Fibroblast of lung (primary cell): Measurements from ENCODE around the gene DERL3. TPM values are rescaled to one million over a fixed set of nuclear protein-coding genes. Genes with fewer than 3 reads are reported as not detected.

Source experiments
- DNase-seq, 2 donors: peaks; one replicate each; pipeline versions ENCODE4 v3.0.0 to v3.0.0-alpha.2; 2010; ENCODE audit warnings: low read depth in 2 of 2
- H2AFZ ChIP-seq: 2 replicates; pipeline ENCODE4 v1.5.1; 2012; ENCODE audit warnings: low read length, control low read depth, inconsistent platforms
- H3K27ac ChIP-seq: 2 replicates; pipeline ENCODE4 v1.5.1; 2011; ENCODE audit warnings: low read length, control low read depth; ENCODE audit not compliant: insufficient read depth
- H3K27me3 ChIP-seq: 2 replicates; pipeline ENCODE4 v1.5.1; 2011; ENCODE audit warnings: mild to moderate bottlenecking, low read length; ENCODE audit not compliant: control insufficient read depth, insufficient read depth
- H3K36me3 ChIP-seq: 2 replicates; pipeline ENCODE4 v1.5.1; 2011; ENCODE audit warnings: low read length; ENCODE audit not compliant: control insufficient read depth, insufficient read depth
- H3K4me1 ChIP-seq: 2 replicates; pipeline ENCODE4 v1.5.1; 2011; ENCODE audit warnings: low read length; ENCODE audit not compliant: control insufficient read depth, insufficient read depth; ENCODE audit errors: extremely low read depth
- H3K4me2 ChIP-seq: 2 replicates; pipeline ENCODE4 v1.5.1; 2011; ENCODE audit warnings: low read length, control low read depth; ENCODE audit not compliant: insufficient read depth; ENCODE audit errors: extremely low read depth
- H3K4me3 ChIP-seq, 4 experiments: fragments of 200-600 bp in 1 of 4; sonication (generic) in 1 of 4; replicated peaks in 1 of 4; 2 replicates each; pipeline ENCODE4 v1.5.1; 2011 to 2016; ENCODE audit warnings: low read length in 4 of 4, low read depth in 3 of 4, mild to moderate bottlenecking in 3 of 4, control low read depth in 2 of 4, inconsistent platforms in 1 of 4, mixed read lengths in 1 of 4; ENCODE audit not compliant: insufficient read depth in 1 of 4; ENCODE audit errors: control extremely low read depth in 1 of 4
- H3K79me2 ChIP-seq: 2 replicates; pipeline ENCODE4 v1.5.1; 2012; ENCODE audit warnings: mild to moderate bottlenecking, low read length, inconsistent platforms; ENCODE audit not compliant: control insufficient read depth, insufficient read depth
- H3K9ac ChIP-seq: 2 replicates; pipeline ENCODE4 v1.5.1; 2011; ENCODE audit warnings: mild to moderate bottlenecking, low read length, control low read depth; ENCODE audit not compliant: insufficient read depth
- H3K9me3 ChIP-seq: 2 replicates; pipeline ENCODE4 v1.5.1; 2012; ENCODE audit warnings: low read depth, low read length; ENCODE audit not compliant: control insufficient read depth, insufficient read depth
- H4K20me1 ChIP-seq: 2 replicates; pipeline ENCODE4 v1.5.1; 2011; ENCODE audit warnings: low read length; ENCODE audit not compliant: control insufficient read depth, insufficient read depth; ENCODE audit errors: extremely low read depth
- EZH2 ChIP-seq: IDR thresholded peaks from 2 replicates; pipeline ENCODE4 v1.5.1; 2012; ENCODE audit warnings: low read length, control low read depth, mild to moderate bottlenecking; ENCODE audit errors: missing control alignments
- polyA plus RNA-seq, 2 donors: library from polyadenylated mRNA; depleted of rRNA in 1 of 2; stranded (reverse) in 1 of 2; unstranded in 1 of 2; fragments of >200 nt; gene quantifications; 2 replicates each; pipeline ENCODE4 v1.2.1, GENCODE V29; 2011 to 2012; ENCODE audit warnings: missing spikeins in 1 of 2
- total RNA-seq: library from RNA; depleted of rRNA; stranded (reverse); fragments of >200 nt; gene quantifications from 2 replicates; pipeline ENCODE4 v1.2.1, GENCODE V29; 2014
- TF ChIP-seq, protein P1 (sequence below), 2 donors: IDR thresholded peaks in 1 of 2; conservative IDR thresholded peaks in 1 of 2; 1 replicate in 1 of 2; 2 replicates in 1 of 2; pipeline ENCODE4 v1.5.1; 2011 to 2012; ENCODE audit warnings: low read length in 2 of 2, control low read depth in 1 of 2, inconsistent platforms in 1 of 2, low read depth in 1 of 2, mild to moderate bottlenecking in 1 of 2

DERL3 gene
- total and polyA plus RNA-seq, 2 donors (not counting 1 experiment from before 2014, with no cell fraction given) = 0.42 to 0.50 TPM

DNA sequence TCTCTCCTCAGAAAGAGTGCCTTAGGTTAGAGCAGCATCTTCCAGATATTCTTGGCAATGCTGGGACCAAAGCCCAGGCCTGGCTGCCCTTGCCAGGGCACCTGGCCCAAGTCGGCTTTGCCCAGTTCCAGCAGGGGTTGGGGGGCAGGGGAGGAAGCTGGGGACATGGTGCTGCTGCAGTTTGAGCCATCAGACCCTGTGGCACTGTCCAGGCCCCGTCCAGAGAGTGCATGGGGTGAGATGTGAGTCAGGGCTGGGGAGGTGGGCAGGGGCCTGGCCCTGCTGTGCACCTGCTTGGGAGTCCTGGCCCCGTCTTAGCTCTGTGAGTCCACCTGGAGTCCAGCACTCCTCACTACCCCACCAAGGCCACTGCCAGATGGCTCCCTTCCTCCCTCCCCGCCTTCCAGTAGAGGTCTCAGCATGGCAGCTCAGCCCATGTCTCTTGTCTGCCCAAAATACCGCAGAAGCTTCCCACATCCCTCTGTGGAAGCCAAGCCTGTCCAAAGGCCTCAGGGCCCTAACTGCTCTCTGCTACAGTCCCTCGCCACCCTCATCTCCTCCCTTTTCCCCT lies 16.6 kb downstream of the DERL3 start:
- TF ChIP-seq, protein P1, sequence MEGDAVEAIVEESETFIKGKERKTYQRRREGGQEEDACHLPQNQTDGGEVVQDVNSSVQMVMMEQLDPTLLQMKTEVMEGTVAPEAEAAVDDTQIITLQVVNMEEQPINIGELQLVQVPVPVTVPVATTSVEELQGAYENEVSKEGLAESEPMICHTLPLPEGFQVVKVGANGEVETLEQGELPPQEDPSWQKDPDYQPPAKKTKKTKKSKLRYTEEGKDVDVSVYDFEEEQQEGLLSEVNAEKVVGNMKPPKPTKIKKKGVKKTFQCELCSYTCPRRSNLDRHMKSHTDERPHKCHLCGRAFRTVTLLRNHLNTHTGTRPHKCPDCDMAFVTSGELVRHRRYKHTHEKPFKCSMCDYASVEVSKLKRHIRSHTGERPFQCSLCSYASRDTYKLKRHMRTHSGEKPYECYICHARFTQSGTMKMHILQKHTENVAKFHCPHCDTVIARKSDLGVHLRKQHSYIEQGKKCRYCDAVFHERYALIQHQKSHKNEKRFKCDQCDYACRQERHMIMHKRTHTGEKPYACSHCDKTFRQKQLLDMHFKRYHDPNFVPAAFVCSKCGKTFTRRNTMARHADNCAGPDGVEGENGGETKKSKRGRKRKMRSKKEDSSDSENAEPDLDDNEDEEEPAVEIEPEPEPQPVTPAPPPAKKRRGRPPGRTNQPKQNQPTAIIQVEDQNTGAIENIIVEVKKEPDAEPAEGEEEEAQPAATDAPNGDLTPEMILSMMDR (conservative IDR thresholded peaks at IDR 0.05 in 1 of 2, IDR thresholded peaks at IDR 0.05 in 1 of 2; ENCODE audit: low read depth in 1 of 2, low read length in 2 of 2) = no peak
- TF ChIP-seq EZH2 = no peak
- Histone ChIP-seq H3K4me1 (peaks cover 4% of the 10 kb centered on the region), H3K4me3 (no peak overlapping the region), H4K20me1 (no peaks in the 10 kb centered on the region), H2AFZ (no peak overlapping the region), H3K27me3 (no peaks in the 10 kb centered on the region), H3K4me2 (no peak overlapping the region), H3K27ac (no peak overlapping the region), H3K9ac (no peak overlapping the region), H3K9me3 (no peaks in the 10 kb centered on the region), H3K79me2 (no peaks in the 10 kb centered on the region), H3K36me3 (peaks cover 25% of the 10 kb centered on the region)
- DNase-seq = no peak

DNA sequence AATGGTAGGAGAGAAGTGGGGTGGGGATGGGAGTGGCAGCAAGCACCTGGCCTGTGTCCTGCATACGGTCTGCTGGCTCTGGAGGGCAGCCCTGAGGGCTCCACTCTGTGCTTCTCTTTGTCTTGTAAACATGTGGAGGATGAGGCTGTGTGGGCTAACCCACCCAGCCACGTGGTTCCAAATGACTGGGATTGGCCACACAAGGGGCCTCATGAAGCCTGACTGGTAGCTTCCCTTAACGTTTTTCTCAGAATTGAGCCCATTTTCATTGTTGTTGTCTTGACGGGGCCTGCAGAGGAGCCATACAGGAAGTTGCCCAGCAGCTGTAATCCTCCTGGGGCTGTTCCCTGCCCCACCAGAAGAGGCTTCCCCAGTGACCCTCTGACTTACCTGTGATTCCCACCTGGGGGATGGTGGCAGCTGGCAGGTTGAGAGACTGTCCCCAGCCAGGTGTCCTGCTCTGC lies 18.0 kb downstream of the DERL3 start:
- Histone ChIP-seq H3K9me3 (no peaks in the 10 kb centered on the region), H3K79me2 (no peaks in the 10 kb centered on the region), H3K9ac (no peak overlapping the region), H3K36me3 (peaks cover 32% of the 10 kb centered on the region), H3K27ac (no peak overlapping the region), H3K4me1 (no peaks in the 10 kb centered on the region), H4K20me1 (no peaks in the 10 kb centered on the region), H3K4me2 (no peak overlapping the region), H3K27me3 (no peaks in the 10 kb centered on the region), H3K4me3 (no peak overlapping the region), H2AFZ (no peak overlapping the region)
- TF ChIP-seq EZH2 = no peak
- TF ChIP-seq, protein P1 (conservative IDR thresholded peaks at IDR 0.05 in 1 of 2, IDR thresholded peaks at IDR 0.05 in 1 of 2; ENCODE audit: low read depth in 1 of 2, low read length in 2 of 2) = no peak
- no peak for DNase-seq

DNA sequence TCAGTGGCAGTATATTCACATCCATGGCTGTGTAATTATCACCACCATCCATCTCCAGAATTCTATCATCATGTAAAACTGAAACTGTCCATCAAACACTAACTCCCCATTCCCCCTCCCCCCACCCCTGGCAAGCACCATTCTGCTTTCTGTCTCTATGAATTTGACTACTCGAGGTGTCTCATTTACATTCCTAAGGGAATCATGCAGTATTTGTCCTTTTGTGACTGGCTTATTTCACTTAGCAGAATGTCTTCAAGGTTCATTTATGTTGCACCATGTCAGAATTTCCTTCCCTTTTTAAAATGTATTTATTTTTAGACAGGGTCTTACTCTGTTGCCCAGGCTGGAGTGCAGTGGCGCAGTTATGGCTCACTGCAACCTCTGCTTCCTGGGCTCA lies 20.3 kb downstream of the DERL3 start:
- H3K9me3 ChIP-seq = no peaks in the 10 kb centered on the region
- no peak overlapping the region for H3K4me3 ChIP-seq
- no peak overlapping the region for H3K4me2 ChIP-seq
- no peak overlapping the region for H3K27ac ChIP-seq
- no peaks in the 10 kb centered on the region for H3K79me2 ChIP-seq
- no peak for DNase-seq
- H3K36me3 ChIP-seq = peaks cover 20% of the 10 kb centered on the region
- no peak overlapping the region for H2AFZ ChIP-seq
- H3K4me1 ChIP-seq = no peaks in the 10 kb centered on the region
- H3K27me3 ChIP-seq = no peaks in the 10 kb centered on the region
- no peak for TF ChIP-seq EZH2
- TF ChIP-seq, protein P1 (conservative IDR thresholded peaks at IDR 0.05 in 1 of 2, IDR thresholded peaks at IDR 0.05 in 1 of 2; ENCODE audit: low read depth in 1 of 2, low read length in 2 of 2) = no peak
- H3K9ac ChIP-seq = no peak overlapping the region
- no peaks in the 10 kb centered on the region for H4K20me1 ChIP-seq
